Epithelial cell of esophagus (primary cell): ENCODE results near the gene EWSR1.
"Not testable (repeated sequence)": the region's sequence is repeated elsewhere in the genome, so short reads cannot be mapped to it uniquely, and the experiment has no call there.

Experiments
- DNase-seq: peaks from one replicate; pipeline ENCODE4 v3.0.0; 2010; ENCODE audit warnings: low read depth
- H3K4me3 ChIP-seq: 2 replicates; pipeline ENCODE4 v1.5.1; 2011; ENCODE audit warnings: mild to moderate bottlenecking, low read length, control low read depth
- TF ChIP-seq, protein P1 (sequence below): IDR thresholded peaks from 2 replicates; pipeline ENCODE4 v1.5.1; 2011; ENCODE audit warnings: low read depth, mild to moderate bottlenecking, low read length, control low read depth, inconsistent platforms; ENCODE audit not compliant: insufficient read depth; ENCODE audit errors: missing control alignments

The EWSR1 gene, protein sequence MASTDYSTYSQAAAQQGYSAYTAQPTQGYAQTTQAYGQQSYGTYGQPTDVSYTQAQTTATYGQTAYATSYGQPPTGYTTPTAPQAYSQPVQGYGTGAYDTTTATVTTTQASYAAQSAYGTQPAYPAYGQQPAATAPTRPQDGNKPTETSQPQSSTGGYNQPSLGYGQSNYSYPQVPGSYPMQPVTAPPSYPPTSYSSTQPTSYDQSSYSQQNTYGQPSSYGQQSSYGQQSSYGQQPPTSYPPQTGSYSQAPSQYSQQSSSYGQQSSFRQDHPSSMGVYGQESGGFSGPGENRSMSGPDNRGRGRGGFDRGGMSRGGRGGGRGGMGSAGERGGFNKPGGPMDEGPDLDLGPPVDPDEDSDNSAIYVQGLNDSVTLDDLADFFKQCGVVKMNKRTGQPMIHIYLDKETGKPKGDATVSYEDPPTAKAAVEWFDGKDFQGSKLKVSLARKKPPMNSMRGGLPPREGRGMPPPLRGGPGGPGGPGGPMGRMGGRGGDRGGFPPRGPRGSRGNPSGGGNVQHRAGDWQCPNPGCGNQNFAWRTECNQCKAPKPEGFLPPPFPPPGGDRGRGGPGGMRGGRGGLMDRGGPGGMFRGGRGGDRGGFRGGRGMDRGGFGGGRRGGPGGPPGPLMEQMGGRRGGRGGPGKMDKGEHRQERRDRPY

DNA sequence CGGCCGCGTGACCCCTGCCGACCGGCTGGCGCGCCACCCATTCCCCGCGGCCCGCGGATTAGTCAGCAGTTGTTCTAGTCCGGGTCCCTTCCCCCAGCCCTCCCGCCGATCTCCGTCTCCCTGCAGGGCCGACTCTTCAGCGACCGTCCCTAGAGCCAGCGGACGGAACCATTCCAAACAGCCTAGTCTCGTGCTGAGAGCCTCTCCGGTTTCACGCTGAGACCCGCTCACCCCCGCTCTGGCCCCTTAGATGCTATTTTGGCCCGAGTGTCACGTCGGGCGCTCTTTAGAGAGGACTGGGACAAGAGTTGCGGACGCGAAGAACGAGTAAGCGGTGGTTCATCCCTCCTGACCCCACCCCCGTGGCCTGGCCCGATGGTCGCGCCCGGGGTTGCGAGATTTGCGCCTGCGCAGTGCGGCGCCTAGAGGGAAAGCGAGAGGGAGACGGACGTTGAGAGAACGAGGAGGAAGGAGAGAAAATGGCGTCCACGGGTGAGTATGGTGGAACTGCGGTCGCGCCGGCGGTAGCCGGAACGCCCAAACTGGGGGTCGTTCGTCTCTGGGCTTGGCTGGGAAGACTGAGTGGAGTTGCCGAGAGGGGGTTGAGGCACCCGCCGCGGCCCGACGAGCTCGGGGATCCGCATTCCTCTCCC lies at the start of gene EWSR1, which contains the start of gene RHBDD3:
EWSR1 (plus strand) TSS at position 411 of the 653 bp plus-strand sequence; CDS start at position 480, 69 bp downstream.
RHBDD3 (minus strand) TSS at position 124 of the 653 bp plus-strand sequence. CDS start 2,355 bp downstream, outside the sequence.
- DNase-seq, result peak; percentile 97
- peak within 1 kb of the TSS; percentile 85 for H3K4me3 ChIP-seq
- TF ChIP-seq, protein P1, sequence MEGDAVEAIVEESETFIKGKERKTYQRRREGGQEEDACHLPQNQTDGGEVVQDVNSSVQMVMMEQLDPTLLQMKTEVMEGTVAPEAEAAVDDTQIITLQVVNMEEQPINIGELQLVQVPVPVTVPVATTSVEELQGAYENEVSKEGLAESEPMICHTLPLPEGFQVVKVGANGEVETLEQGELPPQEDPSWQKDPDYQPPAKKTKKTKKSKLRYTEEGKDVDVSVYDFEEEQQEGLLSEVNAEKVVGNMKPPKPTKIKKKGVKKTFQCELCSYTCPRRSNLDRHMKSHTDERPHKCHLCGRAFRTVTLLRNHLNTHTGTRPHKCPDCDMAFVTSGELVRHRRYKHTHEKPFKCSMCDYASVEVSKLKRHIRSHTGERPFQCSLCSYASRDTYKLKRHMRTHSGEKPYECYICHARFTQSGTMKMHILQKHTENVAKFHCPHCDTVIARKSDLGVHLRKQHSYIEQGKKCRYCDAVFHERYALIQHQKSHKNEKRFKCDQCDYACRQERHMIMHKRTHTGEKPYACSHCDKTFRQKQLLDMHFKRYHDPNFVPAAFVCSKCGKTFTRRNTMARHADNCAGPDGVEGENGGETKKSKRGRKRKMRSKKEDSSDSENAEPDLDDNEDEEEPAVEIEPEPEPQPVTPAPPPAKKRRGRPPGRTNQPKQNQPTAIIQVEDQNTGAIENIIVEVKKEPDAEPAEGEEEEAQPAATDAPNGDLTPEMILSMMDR, result no peak

DNA sequence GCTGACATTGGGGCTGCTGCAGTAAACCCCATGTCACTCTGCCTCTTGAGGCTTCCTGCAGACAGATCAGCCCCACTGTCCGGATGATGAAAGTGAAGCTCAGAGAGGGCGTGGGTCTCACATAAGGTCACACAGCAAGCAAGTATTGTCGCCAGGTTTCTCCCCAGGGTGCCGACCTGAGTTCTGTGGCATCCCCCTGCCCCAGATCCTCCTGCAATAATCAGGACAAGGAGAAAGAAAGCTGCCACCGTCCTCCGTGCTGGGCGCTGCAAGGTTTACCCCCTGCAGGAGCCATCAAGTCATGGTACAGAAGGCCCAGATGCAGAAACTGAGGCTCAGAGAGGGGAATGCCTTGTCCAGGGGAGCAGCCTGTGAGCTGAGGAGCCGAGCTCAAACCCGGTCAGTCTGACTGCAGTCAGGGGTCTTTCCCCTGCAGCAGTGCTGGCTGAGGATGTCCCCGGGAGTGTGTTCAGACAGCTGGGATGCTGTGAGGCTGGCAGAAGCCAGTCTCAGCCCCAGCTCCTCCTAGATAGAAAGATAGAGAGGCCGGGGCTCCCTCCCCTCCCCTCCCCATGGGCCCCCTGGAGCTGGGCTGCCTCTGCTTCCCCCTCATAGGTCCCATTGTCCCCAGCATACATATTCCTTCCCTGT lies 49.2 kb upstream of the EWSR1 start:
- no peak for DNase-seq
- TF ChIP-seq, protein P1, result no peak
- no peak overlapping the region for H3K4me3 ChIP-seq

DNA sequence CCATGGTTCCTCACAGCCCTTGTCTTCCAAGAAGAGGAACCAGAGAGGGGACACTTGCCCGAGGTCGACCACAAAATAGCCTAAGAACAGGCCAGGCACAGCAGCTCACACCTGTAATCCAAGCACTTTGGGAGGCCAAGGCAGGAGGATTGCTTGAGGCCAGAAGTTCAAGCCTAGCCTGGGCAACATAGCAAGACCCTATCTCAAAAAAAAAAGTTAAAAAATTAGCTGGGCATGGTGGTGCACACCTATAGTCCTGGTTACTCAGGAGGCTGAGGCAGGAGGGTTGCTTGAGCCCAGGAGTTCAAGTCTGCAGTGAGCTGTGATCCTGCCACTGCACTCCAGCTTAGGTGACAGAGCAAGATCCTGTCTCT lies 48.7 kb upstream of the EWSR1 start:
- DNase-seq, H3K4me3 ChIP-seq: not testable (repeated sequence)

DNA sequence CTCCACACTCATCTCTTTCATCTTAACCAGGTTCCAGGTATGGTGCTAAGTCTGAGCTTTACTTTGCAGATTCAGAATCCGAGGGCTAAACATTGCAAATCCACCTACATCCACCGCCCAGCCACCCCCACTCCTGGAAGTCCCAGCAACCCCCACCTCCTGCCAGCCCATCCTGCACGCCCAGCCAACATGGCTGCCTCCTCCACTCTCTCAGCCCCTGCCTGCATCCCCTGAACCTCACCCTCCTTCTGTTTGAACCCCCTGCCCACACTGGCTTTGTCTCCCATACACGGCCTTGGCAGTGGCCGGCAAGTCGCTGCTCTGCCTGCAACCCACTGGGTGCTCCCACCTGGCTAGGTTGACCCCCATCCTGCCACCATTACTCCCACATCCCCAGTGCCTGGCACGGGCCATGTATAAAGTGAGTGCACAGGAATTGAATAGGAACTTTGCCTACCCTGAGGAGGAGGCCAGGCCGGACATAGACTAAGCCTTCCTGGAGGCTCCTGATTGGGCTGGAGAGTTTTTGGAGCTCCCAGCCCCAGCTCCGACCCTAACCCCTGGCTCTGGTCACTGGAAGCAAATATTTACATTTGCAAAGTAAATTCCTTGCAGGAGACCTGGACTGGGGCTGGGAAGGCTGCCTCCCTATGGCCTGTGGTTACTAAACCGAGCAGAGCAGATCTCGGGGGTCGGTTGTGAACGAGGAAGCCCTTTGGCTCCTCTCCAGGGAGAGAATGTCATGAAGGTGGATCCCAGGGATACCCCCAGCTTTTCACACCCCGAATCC lies 48.0 kb upstream of the EWSR1 start:
- TF ChIP-seq, protein P1, result no peak
- H3K4me3 ChIP-seq, result no peak overlapping the region
- no peak for DNase-seq

DNA sequence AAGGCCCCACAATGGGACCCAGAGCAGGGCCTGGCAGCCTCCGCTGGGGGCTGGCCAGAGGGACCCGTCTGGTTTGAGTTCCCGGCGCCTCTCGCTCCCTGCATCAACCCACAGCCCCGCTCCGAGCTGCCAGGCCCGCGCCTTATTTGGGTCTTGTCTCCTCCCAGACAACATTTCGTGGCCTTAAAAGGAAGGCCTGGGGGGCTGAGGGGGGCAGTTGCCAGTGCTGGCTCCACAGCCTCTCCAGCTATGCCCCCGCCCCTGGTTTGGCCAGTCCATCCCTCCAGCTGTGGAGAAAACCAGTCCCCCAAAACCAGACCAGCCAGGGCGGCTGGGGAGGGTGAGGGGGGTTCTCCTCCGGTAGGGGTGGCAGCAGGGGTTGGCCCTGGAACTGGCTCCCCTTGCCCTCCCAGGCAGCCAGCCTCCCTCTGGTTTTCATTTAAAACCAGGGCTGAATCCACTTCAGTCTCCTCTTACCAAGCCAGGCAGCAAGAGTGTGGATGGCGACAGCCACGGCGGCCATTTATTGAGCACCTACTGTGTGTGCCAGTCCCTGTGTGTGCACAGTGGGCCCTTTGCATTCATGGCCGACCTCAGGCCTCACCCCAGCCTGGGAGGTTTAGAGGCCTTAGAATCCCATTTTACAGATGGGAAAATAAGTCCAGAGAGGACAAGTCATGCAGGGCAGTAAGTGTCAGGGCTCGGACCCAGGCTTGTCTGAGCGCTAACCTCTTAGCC lies 43.8 kb upstream of the EWSR1 start:
- TF ChIP-seq, protein P1, result no peak
- no peak for DNase-seq
- no peak overlapping the region for H3K4me3 ChIP-seq

DNA sequence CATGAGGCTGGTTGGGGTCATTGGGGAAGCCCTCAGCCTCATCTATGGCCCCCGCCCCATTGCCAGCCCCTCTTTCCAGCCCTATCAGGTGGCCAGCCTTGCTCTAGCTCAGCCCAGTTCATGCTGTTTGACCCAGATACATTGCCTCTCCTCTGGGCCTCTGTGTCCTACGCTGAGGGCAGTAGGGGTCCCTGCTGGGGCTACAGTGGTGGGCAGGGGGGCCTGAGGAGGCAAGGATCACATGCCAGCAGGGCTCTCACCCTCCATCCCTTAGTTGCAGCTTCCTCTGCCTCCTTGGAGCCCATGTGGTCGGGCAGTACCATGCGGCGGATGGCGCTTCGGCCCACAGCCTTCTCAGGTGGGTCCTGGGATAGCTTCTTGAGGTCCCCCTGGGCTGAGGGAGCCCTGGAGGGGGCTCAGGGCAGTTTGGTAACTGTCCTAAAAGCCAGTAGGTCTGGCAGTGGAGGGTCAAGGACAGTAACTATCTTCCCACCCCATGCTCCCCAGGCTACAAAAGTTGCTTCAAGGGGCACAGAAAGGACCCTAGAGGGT lies 43.1 kb upstream of the EWSR1 start:
- TF ChIP-seq, protein P1, result no peak
- no peak for DNase-seq
- H3K4me3 ChIP-seq, result no peak overlapping the region
